Iris pigment epithelial cell (primary cell): ENCODE data around the gene CHAF1A.
A peak's percentile ranks its signal among the peaks of the same experiment; 100 is the strongest.

ENCODE experiments used
- DNase-seq: peaks from one replicate; pipeline ENCODE4 v3.0.0-alpha.2; 2011; ENCODE audit warnings: low read depth

The CHAF1A gene

DNA sequence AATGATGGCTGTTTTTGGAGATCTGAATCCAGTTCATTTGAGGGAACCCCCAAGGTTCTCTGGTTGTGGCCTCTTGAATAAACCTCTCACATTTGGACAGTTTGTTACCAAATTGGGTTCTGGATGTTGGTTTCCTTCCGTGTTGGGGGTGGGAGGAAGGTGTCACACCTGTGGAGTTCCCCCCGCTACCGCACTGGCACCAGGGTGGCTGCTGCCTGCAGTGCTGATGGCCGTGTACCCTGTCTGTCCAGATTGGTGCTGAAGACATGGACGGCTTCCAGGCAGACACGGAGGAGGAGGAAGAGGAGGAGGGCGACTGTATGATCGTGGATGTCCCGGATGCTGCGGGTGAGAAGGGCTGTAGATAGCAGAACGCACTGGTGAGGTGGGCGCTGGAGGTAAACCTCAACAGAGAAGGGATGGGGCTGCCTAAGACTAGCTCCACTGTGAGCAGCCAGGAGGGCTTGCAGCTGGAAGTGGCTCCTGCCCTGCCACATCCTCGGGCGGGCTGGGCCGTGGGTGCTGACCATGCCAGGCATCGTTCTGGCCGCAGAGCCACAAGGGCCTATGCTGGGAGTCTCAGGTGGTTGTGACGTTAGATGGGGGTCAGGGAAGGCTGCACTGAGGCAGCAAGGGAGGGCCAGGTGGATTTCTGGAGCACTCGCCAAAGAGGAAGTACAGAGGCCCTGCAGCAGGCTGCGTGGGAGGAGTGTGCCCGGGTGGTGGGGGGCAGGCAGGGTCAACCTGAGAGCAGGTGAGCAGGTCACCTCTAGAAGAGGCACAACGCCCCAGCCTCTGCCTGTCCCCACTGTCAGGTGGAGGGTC, 39.8 kb downstream of the CHAF1A start:
- no peak for DNase-seq

GRCh38 chr19:4442819-4443146, 40.3 kb downstream of the CHAF1A start:
- DNase-seq = no peak

DNA sequence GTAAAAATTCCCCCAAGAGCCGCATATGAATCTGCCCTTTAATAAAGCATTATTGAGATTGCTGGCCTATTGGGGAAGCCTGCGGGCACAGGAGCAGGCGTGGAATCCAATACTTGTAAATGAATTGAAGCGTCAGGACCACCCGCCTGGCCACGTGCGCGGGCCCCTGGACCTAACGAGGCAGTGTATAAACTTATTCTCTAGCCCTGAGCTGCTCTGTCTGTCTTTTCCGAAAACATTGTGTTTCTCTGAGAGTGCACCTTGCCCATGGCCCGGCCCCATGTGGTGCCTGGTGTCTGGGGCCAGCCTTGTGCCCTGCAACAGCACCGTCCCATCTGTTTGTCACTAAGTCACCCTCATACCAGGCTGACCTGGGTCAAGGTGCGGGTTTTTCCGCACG, 40.7 kb downstream of the CHAF1A start:
- no peak for DNase-seq

GRCh38 chr19:4443966-4444764, 41.7 kb downstream of the CHAF1A start:
- DNase-seq = no peak

DNA sequence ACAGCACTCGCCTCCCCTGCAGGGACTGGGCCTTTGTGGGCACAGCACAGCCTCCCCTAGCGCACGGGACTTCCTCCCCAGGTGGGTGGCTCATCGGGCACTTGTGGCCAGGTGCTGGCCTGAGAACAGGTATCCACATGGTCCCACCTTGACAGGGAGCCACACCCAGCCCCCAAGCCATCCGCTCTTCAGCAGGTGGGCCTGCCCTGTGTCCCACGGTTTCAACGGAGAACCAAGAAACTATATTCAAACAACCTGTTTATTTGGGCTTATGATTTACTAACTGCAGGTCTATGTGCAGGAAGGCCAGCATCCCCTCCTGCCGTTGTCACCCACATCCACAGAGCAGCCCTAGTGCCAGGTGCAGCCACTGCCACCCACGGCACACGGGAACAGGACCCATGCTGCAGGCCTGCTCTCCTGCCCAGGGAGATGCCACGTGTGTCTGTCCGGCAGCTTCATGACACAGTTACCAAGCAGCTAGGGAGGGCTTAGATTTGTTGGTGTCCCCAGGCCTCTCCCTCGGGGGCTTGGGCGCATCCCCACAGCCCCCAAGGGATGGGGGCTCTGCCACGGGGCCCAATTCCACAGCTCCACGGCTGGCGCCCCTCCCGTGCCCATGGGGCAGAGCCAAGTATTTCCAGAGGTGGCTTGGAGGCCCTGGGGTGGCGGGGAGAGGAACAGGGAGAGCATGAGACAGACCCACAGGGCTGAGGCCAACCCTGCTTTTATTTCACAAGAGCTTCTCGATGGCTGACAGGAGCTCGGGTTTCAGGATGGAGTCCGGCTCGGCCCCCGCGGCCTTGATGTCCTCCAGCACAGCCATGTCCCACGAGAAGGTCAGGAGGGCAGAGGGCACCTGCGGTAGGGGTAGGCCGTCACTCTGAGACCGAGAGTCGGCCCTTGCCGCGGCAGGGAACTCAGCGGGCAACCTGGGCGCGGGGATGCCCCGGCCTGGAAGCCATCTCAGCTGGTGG, 42.6 kb downstream of the CHAF1A start:
- DNase-seq = peak; percentile 60

DNA sequence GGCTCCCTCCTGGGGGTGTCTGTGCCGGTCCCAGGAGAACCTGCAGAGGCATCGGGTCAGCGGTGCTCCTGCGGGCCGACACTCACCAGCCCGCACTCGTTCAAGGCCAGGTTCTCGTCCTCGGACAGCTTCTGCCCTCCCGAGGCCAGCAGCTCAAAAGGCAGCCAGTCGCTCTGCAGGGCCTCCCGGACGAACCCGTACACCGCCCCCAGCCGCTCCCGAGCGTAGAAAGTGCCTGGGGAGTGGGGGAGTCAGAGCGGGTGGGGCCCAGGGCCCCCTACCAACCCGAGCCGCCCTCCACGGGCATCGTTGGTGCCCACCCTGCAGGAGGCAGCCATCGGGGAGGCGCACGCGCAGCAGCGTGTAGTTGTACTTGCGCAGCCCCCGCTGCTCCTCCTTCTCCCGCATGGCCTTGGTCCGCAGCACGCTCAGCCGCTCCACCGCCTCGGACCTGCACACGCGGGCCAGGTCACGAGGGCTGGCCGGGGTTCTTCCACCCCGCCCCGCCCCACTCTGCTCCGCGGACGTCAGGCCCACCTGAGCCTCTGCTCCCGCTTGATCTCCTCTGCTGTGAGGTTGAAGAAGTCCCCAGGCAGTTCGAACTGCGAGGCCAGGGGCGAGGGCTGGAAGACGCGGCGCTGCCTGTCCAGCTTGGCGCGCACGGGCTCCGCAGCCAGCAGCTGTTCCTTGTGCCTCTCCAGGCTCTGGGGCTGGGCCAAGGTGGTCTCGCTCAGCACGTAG, 43.7 kb downstream of the CHAF1A start:
- no peak for DNase-seq

DNA sequence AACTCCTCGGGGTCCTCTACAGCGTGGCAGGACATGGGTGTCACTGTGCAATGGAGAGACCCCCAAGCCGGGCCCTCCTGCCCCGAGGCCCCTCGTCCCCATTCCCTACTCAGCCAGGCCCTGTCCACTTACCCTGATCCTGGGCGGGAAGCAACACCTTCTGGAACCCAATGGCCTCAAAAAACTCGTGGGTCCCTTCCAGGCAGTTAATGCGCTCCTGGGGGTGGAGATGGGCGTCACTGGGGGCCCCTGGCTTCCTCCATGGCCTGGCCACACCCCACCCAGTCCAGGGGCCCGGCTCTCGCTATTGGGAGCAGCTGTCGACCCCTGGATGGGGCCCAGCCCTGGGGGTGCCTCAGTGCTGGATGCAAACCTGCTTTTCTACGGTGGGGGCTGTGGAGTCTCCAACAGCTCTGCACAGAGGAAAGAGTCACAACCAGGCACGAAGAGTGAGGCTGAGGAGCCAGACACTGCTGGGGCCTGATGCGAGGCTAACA, 44.3 kb downstream of the CHAF1A start:
- DNase-seq = no peak

GRCh38 chr19:4447327-4448146, 45.1 kb downstream of the CHAF1A start:
- no peak for DNase-seq

- no peak for DNase-seq
Measured at GRCh38 chr19:4448147-4448985, 45.9 kb downstream of the CHAF1A start.

DNA sequence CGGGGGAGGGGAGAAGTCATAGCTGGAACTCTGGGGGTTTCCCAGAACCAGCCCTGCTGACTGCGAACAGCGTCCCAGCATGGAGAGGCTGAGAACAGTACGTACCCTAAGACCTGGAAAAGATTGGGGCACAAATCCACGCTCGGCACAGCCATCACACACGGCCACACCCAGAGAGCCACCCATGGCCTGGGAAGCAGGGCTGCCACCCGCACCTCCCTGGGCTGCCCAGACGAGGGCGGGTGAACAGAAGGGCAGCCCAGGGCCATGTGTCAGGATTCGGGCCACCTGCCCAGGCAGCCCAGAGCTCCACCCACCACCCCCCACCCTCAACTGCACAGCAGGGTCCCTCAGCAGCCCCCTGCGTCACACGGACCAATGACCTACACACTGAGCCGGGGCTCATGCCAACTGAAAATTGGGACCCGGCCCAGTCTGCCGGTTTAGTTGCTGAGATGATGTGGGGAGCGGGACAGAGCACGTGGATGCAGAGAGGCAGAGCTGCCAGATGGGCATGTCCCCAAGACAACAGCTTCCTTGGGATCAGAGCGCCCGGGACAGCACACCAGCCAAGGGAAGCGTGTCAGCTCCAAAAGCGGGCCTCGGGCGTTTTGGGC, 46.7 kb downstream of the CHAF1A start:
- DNase-seq = no peak

DNA sequence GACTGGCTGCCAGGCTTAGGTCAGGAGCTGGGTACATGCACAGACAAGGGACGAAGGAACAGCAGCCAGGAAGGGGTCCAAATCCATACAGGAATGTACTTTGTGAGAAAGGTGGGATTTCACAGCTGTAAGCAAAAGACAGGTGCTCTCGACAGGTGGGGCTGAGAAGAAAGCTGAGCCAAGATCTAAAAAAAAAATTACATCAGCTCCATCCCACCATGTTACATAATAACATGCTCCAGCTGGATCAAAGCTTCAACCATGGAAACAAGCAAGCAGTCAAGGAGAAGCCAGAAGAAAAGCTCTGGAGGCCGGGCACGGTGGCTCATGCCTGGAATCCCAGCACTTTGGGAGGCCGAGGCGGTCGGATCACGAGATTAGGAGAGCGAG, 47.2 kb downstream of the CHAF1A start:
- DNase-seq = no peak

DNA sequence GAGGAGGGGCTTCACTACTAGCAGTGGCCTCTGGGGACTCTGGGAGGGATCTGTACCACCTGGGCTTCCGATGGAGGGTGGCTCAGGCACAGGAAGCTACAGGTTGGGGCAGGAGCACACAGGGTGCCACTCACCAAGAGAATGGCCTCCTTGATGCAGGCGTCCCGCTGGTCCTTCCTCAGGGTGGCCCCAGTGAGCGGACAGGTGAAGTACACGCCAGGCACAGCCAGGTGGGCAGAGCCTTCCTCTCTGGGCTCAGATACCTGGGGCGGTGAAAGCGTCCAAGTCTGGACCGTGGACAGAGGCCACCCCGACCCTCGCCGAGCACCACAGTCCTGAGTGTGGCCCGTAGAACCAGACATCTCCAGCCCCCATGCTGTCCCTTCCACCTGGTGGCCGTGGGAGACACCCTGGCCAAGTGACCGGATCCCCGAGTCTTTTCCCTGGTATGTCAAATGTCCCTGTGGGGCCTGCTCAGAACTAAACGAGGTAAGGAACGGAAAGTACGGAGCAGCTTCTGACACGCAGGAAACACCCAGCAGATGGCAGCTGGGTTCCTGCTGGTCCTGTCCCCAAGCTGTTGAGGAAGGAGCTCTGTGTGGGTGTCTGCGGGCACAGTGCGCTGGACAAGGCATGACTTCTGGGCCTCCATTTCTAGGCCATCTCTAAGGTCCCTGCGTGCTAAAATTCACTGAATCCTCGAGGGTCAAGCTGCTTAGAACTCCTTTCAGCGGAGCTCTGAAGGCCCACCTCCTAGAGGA, 50.0 kb downstream of the CHAF1A start:
- DNase-seq = no peak

- no peak for DNase-seq
Measured at GRCh38 chr19:4453232-4454179, 51.1 kb downstream of the CHAF1A start.

- DNase-seq = peak; percentile 79
Measured at GRCh38 chr19:4454747-4455718, 52.6 kb downstream of the CHAF1A start.

DNA sequence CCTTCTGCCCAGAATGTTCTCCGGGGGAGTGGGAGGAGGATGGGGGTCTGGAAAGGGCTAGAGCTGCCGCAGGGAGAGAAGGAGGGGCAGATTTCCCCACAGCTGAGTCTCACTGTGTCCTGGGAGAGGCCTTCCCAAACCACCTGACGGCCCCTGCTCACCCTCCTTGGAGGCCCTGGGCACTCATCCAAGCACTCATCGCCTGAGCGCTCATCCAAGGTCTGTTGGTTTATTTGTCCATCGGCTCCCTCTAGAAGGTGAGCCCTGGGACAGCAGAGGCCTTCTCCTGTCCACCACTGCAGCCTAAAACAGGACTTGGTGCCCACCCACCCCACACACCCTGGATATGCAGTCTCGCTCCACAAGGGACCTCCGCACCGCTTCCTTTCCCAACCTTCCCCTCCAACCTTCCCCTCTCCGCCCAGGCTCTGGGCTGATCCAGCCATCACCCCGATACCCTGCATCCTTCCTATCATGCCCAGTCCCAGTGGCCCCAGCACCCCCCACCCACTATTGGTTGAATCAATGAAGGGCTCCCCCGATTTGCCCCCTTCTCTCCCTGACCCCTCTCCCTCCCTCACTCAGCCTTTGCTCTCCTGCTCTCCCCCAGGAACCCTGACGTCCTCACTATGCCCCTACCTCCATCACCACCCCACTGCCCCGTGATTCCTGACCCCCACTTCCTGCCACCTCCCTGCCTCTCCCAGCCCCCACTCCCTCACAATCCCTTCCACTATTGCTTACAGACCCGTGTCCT, 53.5 kb downstream of the CHAF1A start:
- peak; percentile 84 for DNase-seq
